Tracheal epithelial cell (primary cell): ENCODE results near the gene MTX2. TPM values are rescaled to one million over a fixed set of nuclear protein-coding genes. Genes with fewer than 3 reads are reported as not detected.

Experiments used
- total RNA-seq: library from RNA; depleted of rRNA; stranded (reverse); fragments of >200 nt; gene quantifications from 2 replicates; pipeline ENCODE4 v1.2.1, GENCODE V29; 2014

MTX2 gene
- 27.1 and 29.2 TPM in 2 replicates for total RNA-seq

DNA sequence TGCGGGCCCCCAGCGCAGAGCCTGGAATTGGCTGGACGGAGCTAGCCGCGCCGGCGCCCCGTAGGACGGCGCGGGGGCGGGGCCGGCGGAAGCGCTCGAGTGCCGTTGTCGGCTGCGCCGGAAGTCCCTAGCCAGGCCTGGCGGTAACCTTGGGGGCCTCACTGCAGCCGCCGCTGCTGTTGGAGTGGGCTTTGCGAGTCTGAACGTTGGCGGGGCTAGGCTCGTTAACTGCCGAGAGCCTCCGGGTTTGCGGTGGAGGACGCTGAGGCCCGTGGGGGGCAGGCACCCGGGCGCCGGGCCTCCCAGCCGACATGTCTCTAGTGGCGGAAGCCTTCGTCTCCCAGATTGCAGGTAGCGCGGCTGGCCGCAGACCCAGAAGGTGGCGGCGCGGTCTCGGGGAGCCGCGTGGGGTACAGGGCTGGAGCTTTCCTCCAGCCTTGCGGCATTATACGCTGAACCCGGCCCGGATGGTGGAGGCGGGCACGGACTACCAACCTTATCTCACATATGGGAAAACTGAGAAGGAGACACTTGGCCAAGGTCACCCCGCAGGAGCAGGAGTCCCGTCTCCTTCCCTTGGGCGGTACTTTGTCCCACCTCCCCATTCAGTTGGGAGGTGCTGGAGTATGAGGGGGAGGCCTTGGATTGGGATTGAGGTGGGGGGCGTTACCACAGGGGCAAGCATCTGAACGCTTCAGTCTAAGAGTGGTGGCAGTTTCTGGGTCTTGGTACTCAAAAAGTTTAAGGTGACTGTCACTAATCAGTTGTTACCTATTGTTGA, at the start of gene MTX2:
MTX2 (plus strand) TSS at position 124 of the 781 bp plus-strand sequence; CDS start at position 312, 188 bp downstream.

Other genes with a start within 250 kb of the MTX2 start
- not detected in 2 replicates for gene EVX2, start 185.5 kb upstream of the MTX2 start, total RNA-seq
- not detected in 2 replicates for gene HOXD13, start 176.7 kb upstream of the MTX2 start, total RNA-seq
- not detected in 2 replicates for gene HOXD12, start 169.6 kb upstream of the MTX2 start, total RNA-seq
- 0.96 TPM in 1 of 2 replicates, not detected in the other for gene HOXD11, start 162.2 kb upstream of the MTX2 start, total RNA-seq
- 0.48 TPM in 1 of 2 replicates, not detected in the other for gene HOXD10, start 152.7 kb upstream of the MTX2 start, total RNA-seq
- 0.72 TPM in 1 of 2 replicates, not detected in the other for gene HOXD9, start 146.7 kb upstream of the MTX2 start, total RNA-seq
- 0.21 and 1.7 TPM in 2 replicates for gene HOXD8, start 139.7 kb upstream of the MTX2 start, total RNA-seq
- 1.2 TPM in 1 of 2 replicates, not detected in the other for gene HOXD4, start 117.9 kb upstream of the MTX2 start, total RNA-seq
- gene HOXD3, start 112.1 kb upstream of the MTX2 start, total RNA-seq = 0.72 TPM in 1 of 2 replicates, not detected in the other
- 0.21 and 1.7 TPM in 2 replicates for gene HOXD1, start 80.8 kb upstream of the MTX2 start, total RNA-seq